Measurements from ENCODE around the gene SV2B.

The SV2B gene

GRCh38 chr15:91122296-91122695 is 22.2 kb downstream of the SV2B start:
- H3K4me3 ChIP-seq (ENCODE audit: low read depth, low read length): no peak overlapping the region
- no peak for TF ChIP-seq CTCF (IDR thresholded peaks at IDR 0.05; ENCODE audit: low read depth, low read length, missing control alignments)
- in situ Hi-C loops (cut with HindIII; ENCODE audit: low sequenced_read_pairs): no loop called here
- no peak for DNase-seq (ENCODE audit: low read depth)

- in situ Hi-C loops (cut with HindIII; ENCODE audit: low sequenced_read_pairs): no loop called here
- no peak overlapping the region for H3K4me3 ChIP-seq (ENCODE audit: low read depth, low read length)
- TF ChIP-seq CTCF (IDR thresholded peaks at IDR 0.05; ENCODE audit: low read depth, low read length, missing control alignments): no peak
- DNase-seq (ENCODE audit: low read depth): no peak
Observed at GRCh38 chr15:91124132-91124531, 24.1 kb downstream of the SV2B start.

GRCh38 chr15:91125162-91125561 is 25.1 kb downstream of the SV2B start:
- in situ Hi-C loops (cut with HindIII; ENCODE audit: low sequenced_read_pairs): no loop called here
- no peak for TF ChIP-seq CTCF (IDR thresholded peaks at IDR 0.05; ENCODE audit: low read depth, low read length, missing control alignments)
- no peak for DNase-seq (ENCODE audit: low read depth)
- H3K4me3 ChIP-seq (ENCODE audit: low read depth, low read length): no peak overlapping the region

GRCh38 chr15:91126080-91126479 is 26.0 kb downstream of the SV2B start:
- no peak for TF ChIP-seq CTCF (IDR thresholded peaks at IDR 0.05; ENCODE audit: low read depth, low read length, missing control alignments)
- H3K4me3 ChIP-seq (ENCODE audit: low read depth, low read length): no peak overlapping the region
- no peak for DNase-seq (ENCODE audit: low read depth)
- in situ Hi-C loops (cut with HindIII; ENCODE audit: low sequenced_read_pairs): no loop called here

GRCh38 chr15:91127236-91127955 is 27.3 kb downstream of the SV2B start:
- no peak for TF ChIP-seq CTCF (IDR thresholded peaks at IDR 0.05; ENCODE audit: low read depth, low read length, missing control alignments)
- in situ Hi-C loops (cut with HindIII; ENCODE audit: low sequenced_read_pairs): no loop called here
- H3K4me3 ChIP-seq (ENCODE audit: low read depth, low read length): no peak overlapping the region
- DNase-seq (ENCODE audit: low read depth): no peak

GRCh38 chr15:91128016-91128415 is 28.0 kb downstream of the SV2B start:
- no peak overlapping the region for H3K4me3 ChIP-seq (ENCODE audit: low read depth, low read length)
- in situ Hi-C loops (cut with HindIII; ENCODE audit: low sequenced_read_pairs): no loop called here
- no peak for TF ChIP-seq CTCF (IDR thresholded peaks at IDR 0.05; ENCODE audit: low read depth, low read length, missing control alignments)
- no peak for DNase-seq (ENCODE audit: low read depth)
